Endothelial cell of umbilical vein (primary cell): ENCODE data around the gene CELSR1. TPM values are rescaled to one million over a fixed set of nuclear protein-coding genes. Genes with fewer than 3 reads are reported as not detected.

Experiments used
- BruUV-seq: library from RNA; stranded (reverse); fragments of 400-500 nt; replicated peaks from 2 replicates; lab custom pipeline; 2021; lab: Mats Ljungman, UMichigan
- CTCF ChIA-PET: fragments of 300-600, 350-600 bp; sonication (Branson Sonifier 250); formaldehyde crosslinking; loops from one replicate; lab custom pipeline; 2021; ENCODE audit warnings: antibody characterized with exemption, inconsistent platforms; lab: Charles Lee
- POLR2A ChIA-PET: fragments of 300-600, 350-600 bp; sonication (Branson Sonifier 250); formaldehyde crosslinking; loops from one replicate; lab custom pipeline; 2021; ENCODE audit warnings: antibody characterized with exemption, inconsistent platforms; lab: Charles Lee
- DNase-seq: peaks from one replicate; pipeline ENCODE4 v3.0.0-alpha.2; 2011; ENCODE audit warnings: low read depth, low spot score
- FAIRE-seq: peaks from 2 replicates; lab custom pipeline; 2011; peaks lifted over from hg19 to GRCh38; lab: Jason Lieb, UNC
- H2AFZ ChIP-seq: 2 replicates; pipeline ENCODE4 v1.6.0; 2012; ENCODE audit warnings: low read depth, low read length, control low read depth, inconsistent platforms
- H3K27ac ChIP-seq: 2 replicates; pipeline ENCODE4 v1.5.1; 2011; ENCODE audit warnings: low read depth, mild to moderate bottlenecking, control low read depth, low read length, moderate library complexity; ENCODE audit not compliant: insufficient read depth
- H3K27me3 ChIP-seq, 2 experiments: 2 replicates each; pipeline versions ENCODE4 v1.6.0 to v1.6.1; 2011; ENCODE audit warnings: low read length in 2 of 2, mixed read lengths in 1 of 2; ENCODE audit not compliant: control insufficient read depth in 2 of 2, insufficient read depth in 2 of 2
- H3K36me3 ChIP-seq, 2 experiments: 2 replicates in 1 of 2; 3 replicates in 1 of 2; pipeline ENCODE4 v1.5.1; 2011; ENCODE audit warnings: low read length in 2 of 2, mild to moderate bottlenecking in 1 of 2, moderate library complexity in 1 of 2; ENCODE audit not compliant: control insufficient read depth in 2 of 2, insufficient read depth in 2 of 2; ENCODE audit errors: extremely low read depth in 1 of 2
- H3K4me1 ChIP-seq: 3 replicates; pipeline ENCODE4 v1.5.1; 2011; ENCODE audit warnings: mild to moderate bottlenecking, low read length; ENCODE audit not compliant: control insufficient read depth, insufficient read depth; ENCODE audit errors: extremely low read depth
- H3K4me2 ChIP-seq: 2 replicates; pipeline ENCODE4 v1.6.1; 2011; ENCODE audit warnings: low read length, control low read depth, mixed read lengths; ENCODE audit not compliant: insufficient read depth
- H3K4me3 ChIP-seq, 3 experiments: fragments of 200-600 bp in 1 of 3; sonication (generic), shearing (Covaris generic) in 1 of 3; replicated peaks in 1 of 3; 2 replicates each; pipeline ENCODE4 v1.5.1; 2011 to 2016; ENCODE audit warnings: control low read depth in 3 of 3, low read length in 3 of 3, mild to moderate bottlenecking in 2 of 3, inconsistent platforms in 1 of 3, low read depth in 1 of 3, moderate library complexity in 1 of 3; ENCODE audit not compliant: insufficient read depth in 1 of 3
- H3K79me2 ChIP-seq: 2 replicates; pipeline ENCODE4 v1.6.0; 2012; ENCODE audit warnings: low read length, inconsistent platforms; ENCODE audit not compliant: control insufficient read depth, insufficient read depth
- H3K9ac ChIP-seq: replicated peaks from 2 replicates; pipeline ENCODE3; 2011; ENCODE audit warnings: low read length, control low read depth; ENCODE audit not compliant: insufficient read depth; ENCODE audit errors: extremely low read depth
- H3K9me1 ChIP-seq: replicated peaks from 3 replicates; pipeline ENCODE4 v1.6.0; 2011; ENCODE audit warnings: mild to moderate bottlenecking, low read length; ENCODE audit not compliant: control insufficient read depth, insufficient read depth; ENCODE audit errors: extremely low read depth
- H3K9me3 ChIP-seq: replicated peaks from 2 replicates; pipeline ENCODE4 v1.5.1; 2012; ENCODE audit warnings: low read length, inconsistent platforms; ENCODE audit not compliant: control insufficient read depth, insufficient read depth
- H4K20me1 ChIP-seq: replicated peaks from 2 replicates; pipeline ENCODE3; 2011; ENCODE audit warnings: mild to moderate bottlenecking, low read length; ENCODE audit not compliant: control insufficient read depth, insufficient read depth; ENCODE audit errors: extremely low read depth
- FOS ChIP-seq: IDR thresholded peaks from 2 replicates; pipeline ENCODE4 v1.6.1; 2011; ENCODE audit warnings: mild to moderate bottlenecking, low read length, moderate library complexity, borderline replicate concordance; ENCODE audit not compliant: insufficient read depth
- GATA2 ChIP-seq: IDR thresholded peaks from 2 replicates; pipeline ENCODE4 v1.7.0; 2011; ENCODE audit warnings: low read depth, mild to moderate bottlenecking, moderate library complexity, mixed read lengths, low read length; ENCODE audit not compliant: insufficient read length, insufficient read depth
- JUN ChIP-seq: IDR thresholded peaks from 2 replicates; pipeline ENCODE4 v1.6.1; 2011; ENCODE audit warnings: borderline replicate concordance, low read depth; ENCODE audit not compliant: insufficient read length, insufficient read depth
- MYC ChIP-seq: IDR thresholded peaks from one replicate; pipeline ENCODE4 v1.6.1; 2011; ENCODE audit warnings: mild to moderate bottlenecking, low read depth, low read length
- POLR2A ChIP-seq: IDR thresholded peaks from 2 replicates; pipeline ENCODE4 v1.6.1; 2012; ENCODE audit warnings: low read depth, mild to moderate bottlenecking, control low read depth, low read length
- POLR2AphosphoS5 ChIP-seq: IDR thresholded peaks from 2 replicates; pipeline ENCODE4 v1.6.1; 2012; ENCODE audit warnings: low read depth, mild to moderate bottlenecking, control low read depth, low read length, moderate library complexity; ENCODE audit not compliant: insufficient read depth
- dilution Hi-C: fragments of 300-500 bp; cut with MboI; formaldehyde crosslinking; loops from one replicate; pipeline ENCODE4 v1.15.0; 2019; ENCODE audit warnings: low sequenced_read_pairs; ENCODE audit not compliant: extremely low pct_ligation_motif_present
- intact Hi-C: fragments of 100-400 bp; cut with micrococcal nuclease; formaldehyde crosslinking; loops from one replicate; pipeline ENCODE4 v1.10.0; 2022
- polyA plus RNA-seq, 4 experiments: library from polyadenylated mRNA; depleted of rRNA in 3 of 4; stranded (reverse) in 3 of 4; unstranded in 1 of 4; fragments of >200 nt; gene quantifications; 2 replicates each; pipeline versions ENCODE4 v1.2.1 to v1.2.3, GENCODE V29; 2011 to 2012; ENCODE audit warnings: missing spikeins in 1 of 4
- total RNA-seq: library from RNA; stranded (reverse); gene quantifications from 2 replicates; pipeline ENCODE4 v1.2.3, GENCODE V29; 2021
- TF ChIP-seq, protein P1 (sequence below): IDR thresholded peaks from 2 replicates; pipeline ENCODE4 v1.6.1; 2011; ENCODE audit not compliant: insufficient read depth, insufficient read length
- TF ChIP-seq, protein P2 (sequence below), 2 donors: IDR thresholded peaks; 1 replicate in 1 of 2; 2 replicates in 1 of 2; pipeline ENCODE4 v1.5.1; 2011; ENCODE audit warnings: low read length in 2 of 2, mild to moderate bottlenecking in 2 of 2, moderate library complexity in 2 of 2, control low read depth in 1 of 2, inconsistent platforms in 1 of 2, low read depth in 1 of 2; ENCODE audit not compliant: insufficient read depth in 1 of 2; ENCODE audit errors: extremely low read depth in 1 of 2

Gene CELSR1
- total and polyA plus RNA-seq, 2 donors (not counting 3 experiments of a cell fraction or from before 2014, with no cell fraction given) = 3.7 to 5.4 TPM

DNA sequence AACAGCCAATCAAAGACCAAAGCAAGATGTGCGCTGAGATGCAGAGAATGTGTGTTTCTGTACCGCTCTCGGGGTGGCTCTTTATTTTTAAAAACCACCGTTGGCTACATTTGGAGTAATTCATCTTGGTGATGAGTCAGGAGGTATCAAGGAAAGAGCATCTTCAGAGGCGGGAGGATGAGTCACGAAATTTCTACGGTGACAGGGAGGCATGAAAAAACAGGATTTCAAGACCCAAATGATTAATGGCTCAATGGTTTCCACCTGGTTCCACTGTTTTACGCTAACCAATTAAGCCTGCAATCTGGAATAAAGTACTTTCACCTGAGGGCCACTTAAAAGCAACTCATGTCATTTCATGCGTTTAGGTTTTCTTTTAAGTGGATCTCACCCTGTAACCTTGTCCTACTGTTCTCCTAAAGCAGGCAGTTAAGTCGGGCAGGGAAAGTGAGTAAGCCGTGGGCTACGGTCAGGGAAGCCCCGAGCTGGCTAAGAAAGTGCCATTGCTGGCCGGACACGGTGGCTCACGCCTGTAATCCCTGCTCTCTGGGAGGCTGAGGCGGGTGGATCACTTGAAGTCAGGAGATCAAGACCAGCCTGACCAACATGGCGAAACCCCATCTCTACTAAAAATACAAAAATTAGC is 74.6 kb downstream of the CELSR1 start:
- Histone ChIP-seq H3K9me1 (no peaks in the 10 kb centered on the region), H3K4me3 (no peak overlapping the region), H3K79me2 (no peaks in the 10 kb centered on the region), H3K4me2 (no peak overlapping the region), H3K9me3 (no peaks in the 10 kb centered on the region), H2AFZ (no peak overlapping the region), H3K9ac (no peak overlapping the region), H3K27ac (no peak overlapping the region), H3K4me1 (no peaks in the 10 kb centered on the region), H3K27me3 (no peaks in the 10 kb centered on the region), H3K36me3 (no peaks in the 10 kb centered on the region), H4K20me1 (no peaks in the 10 kb centered on the region)
- ChIA-PET CTCF (no interaction called here), POLR2A (no interaction called here)
- intact Hi-C loops = no loop called here
- TF ChIP-seq POLR2A (no peak), FOS (no peak), JUN (no peak), MYC (no peak), POLR2AphosphoS5 (no peak)
- TF ChIP-seq, protein P1, sequence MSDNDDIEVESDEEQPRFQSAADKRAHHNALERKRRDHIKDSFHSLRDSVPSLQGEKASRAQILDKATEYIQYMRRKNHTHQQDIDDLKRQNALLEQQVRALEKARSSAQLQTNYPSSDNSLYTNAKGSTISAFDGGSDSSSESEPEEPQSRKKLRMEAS = no peak
- no TSS peak for BruUV-seq
- no peak for DNase-seq
- dilution Hi-C loops = no loop called here
- no peak for FAIRE-seq

GRCh38 chr22:46461566-46462180 is 75.7 kb downstream of the CELSR1 start:
- H3K9me1 ChIP-seq = no peaks in the 10 kb centered on the region
- no peak overlapping the region for H3K4me3 ChIP-seq
- H3K9ac ChIP-seq = no peak overlapping the region
- no TSS peak for BruUV-seq
- dilution Hi-C loops (no loop called here), intact Hi-C loops (no loop called here)
- DNase-seq (no peak), FAIRE-seq (no peak)
- H2AFZ ChIP-seq = no peak overlapping the region
- H3K4me2 ChIP-seq = no peak overlapping the region
- H3K27me3 ChIP-seq = no peaks in the 10 kb centered on the region
- POLR2A ChIA-PET = no interaction called here
- no peaks in the 10 kb centered on the region for H3K79me2 ChIP-seq
- no peaks in the 10 kb centered on the region for H3K9me3 ChIP-seq
- no peak overlapping the region for H3K27ac ChIP-seq
- no peaks in the 10 kb centered on the region for H3K4me1 ChIP-seq
- H3K36me3 ChIP-seq = no peaks in the 10 kb centered on the region
- no peak for TF ChIP-seq JUN
- no peak for TF ChIP-seq GATA2
- TF ChIP-seq, protein P2, sequence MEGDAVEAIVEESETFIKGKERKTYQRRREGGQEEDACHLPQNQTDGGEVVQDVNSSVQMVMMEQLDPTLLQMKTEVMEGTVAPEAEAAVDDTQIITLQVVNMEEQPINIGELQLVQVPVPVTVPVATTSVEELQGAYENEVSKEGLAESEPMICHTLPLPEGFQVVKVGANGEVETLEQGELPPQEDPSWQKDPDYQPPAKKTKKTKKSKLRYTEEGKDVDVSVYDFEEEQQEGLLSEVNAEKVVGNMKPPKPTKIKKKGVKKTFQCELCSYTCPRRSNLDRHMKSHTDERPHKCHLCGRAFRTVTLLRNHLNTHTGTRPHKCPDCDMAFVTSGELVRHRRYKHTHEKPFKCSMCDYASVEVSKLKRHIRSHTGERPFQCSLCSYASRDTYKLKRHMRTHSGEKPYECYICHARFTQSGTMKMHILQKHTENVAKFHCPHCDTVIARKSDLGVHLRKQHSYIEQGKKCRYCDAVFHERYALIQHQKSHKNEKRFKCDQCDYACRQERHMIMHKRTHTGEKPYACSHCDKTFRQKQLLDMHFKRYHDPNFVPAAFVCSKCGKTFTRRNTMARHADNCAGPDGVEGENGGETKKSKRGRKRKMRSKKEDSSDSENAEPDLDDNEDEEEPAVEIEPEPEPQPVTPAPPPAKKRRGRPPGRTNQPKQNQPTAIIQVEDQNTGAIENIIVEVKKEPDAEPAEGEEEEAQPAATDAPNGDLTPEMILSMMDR (IDR thresholded peaks at IDR 0.05; ENCODE audit: extremely low read depth in 1 of 2, insufficient read depth in 1 of 2, low read depth in 1 of 2, low read length in 2 of 2) = no peak
- H4K20me1 ChIP-seq = no peaks in the 10 kb centered on the region
- CTCF ChIA-PET = no interaction called here
